Liver (tissue), 9 donors: Measurements from ENCODE around the gene ZMYND8. TPM values are rescaled to one million over a fixed set of nuclear protein-coding genes. Genes with fewer than 3 reads are reported as not detected.

Experiments
- DNase-seq: peaks from one replicate; pipeline ENCODE4 v3.0.0-alpha.2; 2017; ENCODE audit warnings: low spot score
- H3K27ac ChIP-seq, 2 donors: one replicate each; pipeline ENCODE4 v1.7.0; 2013; ENCODE audit warnings: inconsistent platforms in 2 of 2, low read length in 2 of 2, control low read depth in 1 of 2, low read depth in 1 of 2, mild to moderate bottlenecking in 1 of 2
- H3K27me3 ChIP-seq, 4 donors: one replicate each; pipeline versions ENCODE4 v1.6.1 to v1.7.0; 2013; ENCODE audit warnings: low read length in 3 of 4, inconsistent platforms in 1 of 4, mild to moderate bottlenecking in 1 of 4, moderate library complexity in 1 of 4; ENCODE audit not compliant: control insufficient read depth in 4 of 4, insufficient read depth in 4 of 4
- H3K36me3 ChIP-seq, 4 donors: one replicate each; pipeline versions ENCODE4 v1.6.1 to v1.7.0; 2013; ENCODE audit warnings: low read length in 3 of 4, mild to moderate bottlenecking in 3 of 4, low read depth in 1 of 4, moderate library complexity in 1 of 4; ENCODE audit not compliant: control insufficient read depth in 4 of 4, insufficient read depth in 3 of 4
- H3K4me1 ChIP-seq, 4 donors: one replicate each; pipeline versions ENCODE4 v1.6.1 to v1.7.0; 2013; ENCODE audit warnings: low read length in 3 of 4, mild to moderate bottlenecking in 3 of 4, moderate library complexity in 1 of 4; ENCODE audit not compliant: control insufficient read depth in 4 of 4, insufficient read depth in 4 of 4
- H3K4me3 ChIP-seq, 3 donors: one replicate each; pipeline versions ENCODE4 v1.6.1 to v1.7.0; 2013; ENCODE audit warnings: low read length in 3 of 3, control low read depth in 1 of 3, low read depth in 1 of 3, mild to moderate bottlenecking in 1 of 3
- H3K9ac ChIP-seq, 2 donors: one replicate each; pipeline ENCODE4 v1.7.0; 2013; ENCODE audit warnings: low read length in 2 of 2, mild to moderate bottlenecking in 2 of 2, moderate library complexity in 2 of 2, control low read depth in 1 of 2, low read depth in 1 of 2
- H3K9me3 ChIP-seq, 4 donors: one replicate each; pipeline versions ENCODE4 v1.6.1 to v1.7.0; 2013; ENCODE audit warnings: low read length in 3 of 4; ENCODE audit not compliant: control insufficient read depth in 4 of 4
- FOXA1 ChIP-seq: IDR thresholded peaks from 2 replicates; pipeline ENCODE4 v1.6.1; 2016; ENCODE audit warnings: antibody characterized with exemption
- GABPA ChIP-seq, 2 donors: IDR thresholded peaks in 1 of 2; conservative IDR thresholded peaks in 1 of 2; 2 replicates each; pipeline ENCODE4 v1.6.1; 2016; ENCODE audit warnings: antibody characterized with exemption in 2 of 2, mild to moderate bottlenecking in 1 of 2, moderate library complexity in 1 of 2
- HNF4A ChIP-seq, 2 donors: conservative IDR thresholded peaks; 2 replicates each; pipeline ENCODE4 v1.6.1; 2016; ENCODE audit warnings: antibody characterized with exemption in 2 of 2, mild to moderate bottlenecking in 2 of 2
- NR2F2 ChIP-seq: IDR thresholded peaks from 2 replicates; pipeline ENCODE4 v1.6.1; 2016; ENCODE audit warnings: antibody characterized with exemption
- RAD21 ChIP-seq, 2 donors: IDR thresholded peaks; 2 replicates each; pipeline ENCODE4 v1.6.1; 2016; ENCODE audit warnings: antibody characterized with exemption in 2 of 2, mild to moderate bottlenecking in 2 of 2
- RXRA ChIP-seq, 2 donors: IDR thresholded peaks; 2 replicates each; pipeline ENCODE4 v1.6.1; 2017 to 2018; ENCODE audit warnings: antibody characterized with exemption in 2 of 2, mild to moderate bottlenecking in 1 of 2
- SP1 ChIP-seq: IDR thresholded peaks from 2 replicates; pipeline ENCODE4 v1.6.1; 2018; ENCODE audit warnings: antibody characterized with exemption, mild to moderate bottlenecking
- TAF1 ChIP-seq: conservative IDR thresholded peaks from 2 replicates; pipeline ENCODE4 v1.6.1; 2016; ENCODE audit warnings: antibody characterized with exemption, mild to moderate bottlenecking
- WGBS: extraction: QIAGEN DNeasy Blood & Tissue Kit; methylation state at CpG from one replicate; pipeline ENCODE4 v1.1.7; 2013; 5-methylcytosine and 5-hydroxymethylcytosine counted together
- polyA plus RNA-seq, 2 donors: library from polyadenylated mRNA; stranded (reverse) in 1 of 2; unstranded in 1 of 2; fragments of 200-250 nt in 1 of 2; fragments of >200 nt in 1 of 2; fragmentation: Nextera tagmentation in 1 of 2; extraction: Ambion mirVana in 1 of 2; gene quantifications; one replicate each; pipeline versions ENCODE4 v1.2.1 to v1.2.3, GENCODE V29; 2013 to 2015
- total RNA-seq, 2 donors: library from RNA; depleted of rRNA; stranded (reverse); fragments of >200 nt; gene quantifications; one replicate each; pipeline ENCODE4 v1.2.3, GENCODE V29; 2014
- TF ChIP-seq, protein P1 (sequence below): IDR thresholded peaks from 2 replicates; pipeline ENCODE4 v1.6.1; 2016; ENCODE audit warnings: antibody characterized with exemption
- TF ChIP-seq, protein P2 (sequence below): IDR thresholded peaks from 2 replicates; pipeline ENCODE4 v1.6.1; 2016; ENCODE audit warnings: antibody characterized with exemption, mild to moderate bottlenecking
- TF ChIP-seq, protein P3 (sequence below): IDR thresholded peaks from 2 replicates; pipeline ENCODE4 v1.6.1; 2016; ENCODE audit warnings: antibody characterized with exemption
- TF ChIP-seq, protein P4 (sequence below): fragments of 150-350 bp; IDR thresholded peaks from 2 replicates; pipeline ENCODE4 v1.5.1; 2017; ENCODE audit warnings: improper control_type of control experiment, low read depth, low read length; ENCODE audit not compliant: missing input control
- donor health status: healthy.
- donor health status: healthy.
- donor health status: healthy.
- donor health status: healthy.
- donor health status: healthy.

Gene ZMYND8
- total and polyA plus RNA-seq, 4 donors: 3.3 to 23.5 (median 6.8) TPM

DNA sequence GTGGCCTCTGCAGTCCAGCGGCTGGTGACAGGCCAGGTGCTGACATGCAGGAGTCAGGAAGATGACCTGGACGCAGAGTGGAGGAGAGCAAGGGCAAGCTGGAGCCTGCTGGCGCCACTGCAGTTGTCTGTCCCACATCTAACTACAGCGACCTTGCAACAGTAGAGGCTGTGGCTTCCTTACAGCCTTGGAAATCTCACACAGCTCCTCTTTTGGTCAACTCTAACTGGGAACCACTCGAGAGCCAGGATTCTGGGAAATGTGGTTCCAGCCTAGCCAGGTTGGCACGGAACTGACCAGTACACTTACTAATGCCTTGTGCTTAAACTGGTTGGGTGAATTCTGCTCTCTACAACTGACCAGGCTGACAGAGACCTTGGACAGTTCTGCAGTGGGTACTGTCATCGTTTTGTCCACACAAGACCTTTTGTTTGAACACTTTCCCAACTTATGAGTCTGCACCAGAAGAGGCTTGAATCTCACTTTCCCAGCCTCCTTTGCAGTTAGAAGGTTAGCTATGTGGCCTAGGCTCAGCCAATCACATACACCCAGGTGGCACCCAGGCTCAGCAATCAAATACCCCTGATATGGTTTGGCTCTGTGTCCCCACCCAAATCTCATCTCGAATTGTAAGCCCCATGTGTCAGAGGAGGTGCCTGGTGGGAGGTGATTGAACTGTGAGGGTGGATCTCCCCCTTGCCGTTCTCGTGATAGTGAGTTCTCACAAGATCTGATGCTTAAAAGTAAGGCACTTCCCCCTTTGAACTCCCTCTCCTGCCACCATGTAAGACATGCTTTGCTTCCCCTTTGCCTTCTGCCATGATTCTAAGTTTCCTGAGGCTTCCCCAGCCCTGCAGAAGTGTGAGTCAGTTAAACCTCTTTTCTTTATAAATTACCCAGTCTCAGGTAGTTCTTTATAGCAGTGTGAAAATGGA is 153.5 kb downstream of the ZMYND8 start:
- H3K36me3 ChIP-seq: no peaks in the 10 kb centered on the region
- H3K27me3 ChIP-seq: no peaks in the 10 kb centered on the region
- H3K27ac ChIP-seq: no peak overlapping the region
- WGBS: 88% methylated on average over 10 of the region's 10 CpGs
- peaks cover 0 to 10% (median 2%) of the 10 kb centered on the region in 4 donors for H3K4me1 ChIP-seq
- no peak overlapping the region for H3K9ac ChIP-seq
- TF ChIP-seq HNF4A (conservative IDR thresholded peaks at IDR 0.05) (no peak), NR2F2 (no peak), RXRA (IDR thresholded peaks at IDR 0.05) (no peak), GABPA (IDR thresholded peaks at IDR 0.05 in 1 of 2, conservative IDR thresholded peaks at IDR 0.05 in 1 of 2) (no peak), RAD21 (IDR thresholded peaks at IDR 0.05) (no peak)
- TF ChIP-seq, protein P1, sequence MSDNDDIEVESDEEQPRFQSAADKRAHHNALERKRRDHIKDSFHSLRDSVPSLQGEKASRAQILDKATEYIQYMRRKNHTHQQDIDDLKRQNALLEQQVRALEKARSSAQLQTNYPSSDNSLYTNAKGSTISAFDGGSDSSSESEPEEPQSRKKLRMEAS: no peak
- no peaks in the 10 kb centered on the region for H3K9me3 ChIP-seq
- no peak for DNase-seq
- H3K4me3 ChIP-seq: no peak overlapping the region

DNA sequence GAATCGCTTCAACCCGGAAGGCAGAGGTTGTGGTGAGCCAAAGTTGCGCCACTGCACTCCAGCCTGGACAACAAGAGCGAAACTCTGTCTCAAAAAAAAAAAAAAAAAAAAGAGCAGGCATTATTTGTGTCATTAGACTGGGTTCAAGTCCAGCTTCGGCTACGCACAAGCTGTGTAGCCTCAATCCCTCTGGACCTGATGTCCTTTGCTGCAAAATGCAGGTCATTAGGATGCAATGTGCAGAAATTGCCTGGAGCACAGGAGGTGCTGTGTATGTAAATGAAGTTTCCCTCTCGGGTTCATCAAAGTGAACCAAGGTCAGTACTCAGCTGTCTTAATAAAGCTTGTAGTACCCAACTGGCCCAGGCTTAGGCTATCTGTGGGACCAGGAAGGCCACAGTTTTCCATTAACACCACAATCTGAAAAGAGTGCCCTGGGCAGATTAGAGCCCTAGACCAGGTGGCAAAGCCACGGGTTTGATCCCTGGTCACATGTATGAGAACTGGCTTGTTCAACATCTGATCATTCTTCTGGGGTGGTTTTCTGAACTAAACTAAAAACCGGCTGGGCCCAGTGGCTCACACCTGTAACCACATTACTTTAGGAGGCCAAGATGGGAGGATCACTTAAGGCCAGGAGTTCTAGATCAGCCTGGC is 155.3 kb downstream of the ZMYND8 start:
- H3K4me3 ChIP-seq: no peak overlapping the region
- H3K9ac ChIP-seq: no peak overlapping the region
- peaks cover 0 to 14% (median 2%) of the 10 kb centered on the region in 4 donors for H3K4me1 ChIP-seq
- no peak for DNase-seq
- H3K9me3 ChIP-seq: no peaks in the 10 kb centered on the region
- 79% methylated on average over 9 of the region's 9 CpGs for WGBS
- no peak for TF ChIP-seq TAF1
- no peak for TF ChIP-seq RXRA (IDR thresholded peaks at IDR 0.05)
- TF ChIP-seq, protein P2, sequence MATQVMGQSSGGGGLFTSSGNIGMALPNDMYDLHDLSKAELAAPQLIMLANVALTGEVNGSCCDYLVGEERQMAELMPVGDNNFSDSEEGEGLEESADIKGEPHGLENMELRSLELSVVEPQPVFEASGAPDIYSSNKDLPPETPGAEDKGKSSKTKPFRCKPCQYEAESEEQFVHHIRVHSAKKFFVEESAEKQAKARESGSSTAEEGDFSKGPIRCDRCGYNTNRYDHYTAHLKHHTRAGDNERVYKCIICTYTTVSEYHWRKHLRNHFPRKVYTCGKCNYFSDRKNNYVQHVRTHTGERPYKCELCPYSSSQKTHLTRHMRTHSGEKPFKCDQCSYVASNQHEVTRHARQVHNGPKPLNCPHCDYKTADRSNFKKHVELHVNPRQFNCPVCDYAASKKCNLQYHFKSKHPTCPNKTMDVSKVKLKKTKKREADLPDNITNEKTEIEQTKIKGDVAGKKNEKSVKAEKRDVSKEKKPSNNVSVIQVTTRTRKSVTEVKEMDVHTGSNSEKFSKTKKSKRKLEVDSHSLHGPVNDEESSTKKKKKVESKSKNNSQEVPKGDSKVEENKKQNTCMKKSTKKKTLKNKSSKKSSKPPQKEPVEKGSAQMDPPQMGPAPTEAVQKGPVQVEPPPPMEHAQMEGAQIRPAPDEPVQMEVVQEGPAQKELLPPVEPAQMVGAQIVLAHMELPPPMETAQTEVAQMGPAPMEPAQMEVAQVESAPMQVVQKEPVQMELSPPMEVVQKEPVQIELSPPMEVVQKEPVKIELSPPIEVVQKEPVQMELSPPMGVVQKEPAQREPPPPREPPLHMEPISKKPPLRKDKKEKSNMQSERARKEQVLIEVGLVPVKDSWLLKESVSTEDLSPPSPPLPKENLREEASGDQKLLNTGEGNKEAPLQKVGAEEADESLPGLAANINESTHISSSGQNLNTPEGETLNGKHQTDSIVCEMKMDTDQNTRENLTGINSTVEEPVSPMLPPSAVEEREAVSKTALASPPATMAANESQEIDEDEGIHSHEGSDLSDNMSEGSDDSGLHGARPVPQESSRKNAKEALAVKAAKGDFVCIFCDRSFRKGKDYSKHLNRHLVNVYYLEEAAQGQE: no peak
- TF ChIP-seq, protein P3, sequence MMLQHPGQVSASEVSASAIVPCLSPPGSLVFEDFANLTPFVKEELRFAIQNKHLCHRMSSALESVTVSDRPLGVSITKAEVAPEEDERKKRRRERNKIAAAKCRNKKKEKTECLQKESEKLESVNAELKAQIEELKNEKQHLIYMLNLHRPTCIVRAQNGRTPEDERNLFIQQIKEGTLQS: no peak
- TF ChIP-seq FOXA1: no peak
- TF ChIP-seq SP1: no peak
- no peak for TF ChIP-seq RAD21 (IDR thresholded peaks at IDR 0.05)
- TF ChIP-seq, protein P4, sequence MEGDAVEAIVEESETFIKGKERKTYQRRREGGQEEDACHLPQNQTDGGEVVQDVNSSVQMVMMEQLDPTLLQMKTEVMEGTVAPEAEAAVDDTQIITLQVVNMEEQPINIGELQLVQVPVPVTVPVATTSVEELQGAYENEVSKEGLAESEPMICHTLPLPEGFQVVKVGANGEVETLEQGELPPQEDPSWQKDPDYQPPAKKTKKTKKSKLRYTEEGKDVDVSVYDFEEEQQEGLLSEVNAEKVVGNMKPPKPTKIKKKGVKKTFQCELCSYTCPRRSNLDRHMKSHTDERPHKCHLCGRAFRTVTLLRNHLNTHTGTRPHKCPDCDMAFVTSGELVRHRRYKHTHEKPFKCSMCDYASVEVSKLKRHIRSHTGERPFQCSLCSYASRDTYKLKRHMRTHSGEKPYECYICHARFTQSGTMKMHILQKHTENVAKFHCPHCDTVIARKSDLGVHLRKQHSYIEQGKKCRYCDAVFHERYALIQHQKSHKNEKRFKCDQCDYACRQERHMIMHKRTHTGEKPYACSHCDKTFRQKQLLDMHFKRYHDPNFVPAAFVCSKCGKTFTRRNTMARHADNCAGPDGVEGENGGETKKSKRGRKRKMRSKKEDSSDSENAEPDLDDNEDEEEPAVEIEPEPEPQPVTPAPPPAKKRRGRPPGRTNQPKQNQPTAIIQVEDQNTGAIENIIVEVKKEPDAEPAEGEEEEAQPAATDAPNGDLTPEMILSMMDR: no peak
- no peaks in the 10 kb centered on the region for H3K27me3 ChIP-seq
- H3K36me3 ChIP-seq: no peaks in the 10 kb centered on the region
- no peak overlapping the region for H3K27ac ChIP-seq
